Mesenchymal stem cell (in vitro differentiated cells and primary cell): Measurements from ENCODE around the gene RNF212. TPM values are rescaled to one million over a fixed set of nuclear protein-coding genes. Genes with fewer than 3 reads are reported as not detected.

Experiments used
- DNase-seq: peaks from one replicate; pipeline ENCODE4 v3.0.0-alpha.2; 2013
- H2AFZ ChIP-seq: one replicate; pipeline ENCODE4 v1.6.1; 2013; ENCODE audit warnings: low read depth, mild to moderate bottlenecking, control low read depth, inconsistent platforms, low read length, moderate library complexity
- H2AK5ac ChIP-seq: 2 replicates; pipeline ENCODE4 v1.6.1; 2013; ENCODE audit warnings: low read length, moderate library complexity, mild to moderate bottlenecking, inconsistent platforms; ENCODE audit not compliant: severe bottlenecking
- H2BK120ac ChIP-seq: one replicate; pipeline ENCODE4 v1.6.1; 2013; ENCODE audit warnings: low read depth, mild to moderate bottlenecking, inconsistent platforms, low read length, moderate library complexity
- H2BK12ac ChIP-seq, 2 experiments: one replicate each; pipeline ENCODE4 v1.6.1; 2013; ENCODE audit warnings: inconsistent platforms in 2 of 2, low read length in 2 of 2, mild to moderate bottlenecking in 2 of 2, moderate library complexity in 2 of 2, control low read depth in 1 of 2
- H2BK15ac ChIP-seq: one replicate; pipeline ENCODE4 v1.6.1; 2013; ENCODE audit warnings: mild to moderate bottlenecking, low read depth, inconsistent platforms; ENCODE audit not compliant: poor library complexity, severe bottlenecking
- H2BK5ac ChIP-seq: 2 replicates; pipeline ENCODE4 v1.6.1; 2013; ENCODE audit warnings: low read depth, mild to moderate bottlenecking, low read length, control low read depth, inconsistent platforms; ENCODE audit not compliant: poor library complexity, severe bottlenecking
- H3K14ac ChIP-seq, 2 experiments: one replicate each; pipeline ENCODE4 v1.6.1; 2013; ENCODE audit warnings: inconsistent platforms in 2 of 2, low read length in 2 of 2, control low read depth in 1 of 2, mild to moderate bottlenecking in 1 of 2, moderate library complexity in 1 of 2
- H3K18ac ChIP-seq, 2 experiments: one replicate each; pipeline ENCODE4 v1.6.1; 2013; ENCODE audit warnings: inconsistent platforms in 2 of 2, low read length in 2 of 2, control low read depth in 1 of 2, low read depth in 1 of 2, mild to moderate bottlenecking in 1 of 2
- H3K23ac ChIP-seq, 2 experiments: one replicate each; pipeline ENCODE4 v1.6.1; 2013; ENCODE audit warnings: inconsistent platforms in 2 of 2, low read length in 2 of 2, mild to moderate bottlenecking in 2 of 2, moderate library complexity in 2 of 2, control low read depth in 1 of 2
- H3K27ac ChIP-seq: 2 replicates; pipeline ENCODE4 v1.5.1; 2013; ENCODE audit warnings: mild to moderate bottlenecking, moderate library complexity, low read length, control low read depth, inconsistent platforms; ENCODE audit not compliant: poor library complexity, severe bottlenecking
- H3K27me3 ChIP-seq, 2 experiments: 2 replicates each; pipeline versions ENCODE4 v1.6.1 to v1.7.0; 2013; ENCODE audit warnings: low read length in 2 of 2, mild to moderate bottlenecking in 2 of 2, moderate library complexity in 2 of 2, control low read depth in 1 of 2, inconsistent platforms in 1 of 2; ENCODE audit not compliant: control insufficient read depth in 1 of 2, insufficient read depth in 1 of 2
- H3K36me3 ChIP-seq, 2 experiments: 2 replicates each; pipeline versions ENCODE4 v1.6.1 to v1.7.0; 2013; ENCODE audit warnings: low read length in 2 of 2, control low read depth in 1 of 2, inconsistent platforms in 1 of 2, low read depth in 1 of 2, mild to moderate bottlenecking in 1 of 2; ENCODE audit not compliant: insufficient read depth in 2 of 2, control insufficient read depth in 1 of 2
- H3K4ac ChIP-seq, 2 experiments: one replicate each; pipeline ENCODE4 v1.6.1; 2013; ENCODE audit warnings: inconsistent platforms in 2 of 2, low read length in 2 of 2, mild to moderate bottlenecking in 2 of 2, moderate library complexity in 2 of 2, control low read depth in 1 of 2, low read depth in 1 of 2
- H3K4me1 ChIP-seq: 2 replicates; pipeline ENCODE4 v1.6.1; 2013; ENCODE audit warnings: low read depth, low read length, control low read depth; ENCODE audit not compliant: control insufficient read depth, insufficient read depth
- H3K4me2 ChIP-seq: 2 replicates; pipeline ENCODE4 v1.6.1; 2013; ENCODE audit warnings: low read length, mild to moderate bottlenecking, inconsistent platforms; ENCODE audit not compliant: poor library complexity, severe bottlenecking
- H3K4me3 ChIP-seq, 2 experiments: 2 replicates each; pipeline versions ENCODE4 v1.5.1 to v1.7.0; 2013; ENCODE audit warnings: low read length in 2 of 2, mild to moderate bottlenecking in 2 of 2, control low read depth in 1 of 2, low read depth in 1 of 2; ENCODE audit not compliant: insufficient read depth in 1 of 2
- H3K79me1 ChIP-seq: replicated peaks from 2 replicates; pipeline ENCODE4 v1.6.1; 2013; ENCODE audit warnings: mild to moderate bottlenecking, control low read depth, low read length, inconsistent platforms; ENCODE audit not compliant: poor library complexity, severe bottlenecking
- H3K9ac ChIP-seq: 2 replicates; pipeline ENCODE4 v1.7.0; 2013; ENCODE audit warnings: mild to moderate bottlenecking, low read length, moderate library complexity
- H3K9me3 ChIP-seq: 2 replicates; pipeline ENCODE4 v1.7.0; 2013; ENCODE audit warnings: mild to moderate bottlenecking, low read length; ENCODE audit not compliant: control insufficient read depth
- H4K8ac ChIP-seq: one replicate; pipeline ENCODE4 v1.6.1; 2013; ENCODE audit warnings: inconsistent platforms, mild to moderate bottlenecking, low read length, moderate library complexity
- H4K91ac ChIP-seq: one replicate; pipeline ENCODE4 v1.6.1; 2013; ENCODE audit warnings: mild to moderate bottlenecking, low read length, inconsistent platforms
- WGBS: methylation state at CpG from one replicate; pipeline ENCODE4 v1.1.7; 2013; ENCODE audit warnings: mixed read lengths; 5-methylcytosine and 5-hydroxymethylcytosine counted together
- polyA plus RNA-seq, 2 experiments: library from polyadenylated mRNA; stranded (reverse); fragments of 200-250 nt; gene quantifications; one replicate each; pipeline ENCODE4 v1.2.3, GENCODE V29; 2013

Gene RNF212, protein sequence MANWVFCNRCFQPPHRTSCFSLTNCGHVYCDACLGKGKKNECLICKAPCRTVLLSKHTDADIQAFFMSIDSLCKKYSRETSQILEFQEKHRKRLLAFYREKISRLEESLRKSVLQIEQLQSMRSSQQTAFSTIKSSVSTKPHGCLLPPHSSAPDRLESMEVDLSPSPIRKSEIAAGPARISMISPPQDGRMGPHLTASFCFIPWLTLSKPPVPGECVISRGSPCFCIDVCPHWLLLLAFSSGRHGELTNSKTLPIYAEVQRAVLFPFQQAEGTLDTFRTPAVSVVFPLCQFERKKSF
- 2.9 TPM for polyA plus RNA-seq (2013, experiment 1 of 2)
- 3.2 TPM for polyA plus RNA-seq (2013, experiment 2 of 2)

DNA sequence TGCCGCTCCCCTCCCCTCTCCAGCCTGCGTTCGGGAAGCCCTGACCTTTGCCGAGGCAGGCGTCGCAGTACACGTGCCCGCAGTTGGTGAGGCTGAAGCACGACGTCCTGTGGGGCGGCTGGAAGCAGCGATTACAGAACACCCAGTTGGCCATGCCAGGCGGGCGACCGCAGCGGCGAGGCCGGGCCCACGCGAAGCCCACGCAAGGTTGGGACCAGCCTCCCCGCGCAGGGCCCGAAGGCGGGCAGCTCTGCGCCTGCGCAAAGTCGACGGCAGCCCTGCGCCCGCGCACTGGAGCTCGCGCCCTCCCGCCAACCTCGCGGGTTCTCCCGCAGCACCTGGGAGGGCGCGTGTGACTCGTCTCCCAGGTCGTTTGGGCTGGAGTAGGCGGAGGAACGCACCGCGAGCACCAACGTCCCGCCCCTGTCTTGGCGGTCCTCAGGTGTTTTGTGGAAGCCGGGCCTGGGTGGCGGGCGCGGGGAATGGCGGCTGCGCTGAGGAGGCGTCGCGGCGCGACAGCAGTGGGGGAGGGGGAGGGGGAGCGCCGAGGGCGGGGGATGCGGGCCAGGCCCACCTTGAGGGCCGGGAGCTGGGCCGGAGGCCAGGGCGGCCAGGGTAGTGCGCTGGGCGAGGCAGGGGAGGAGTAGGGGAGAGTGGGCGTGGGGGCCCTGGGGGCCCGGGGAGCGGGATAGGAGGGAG, at the start of gene RNF212:
Gene RNF212 (minus strand): TSS at position 254 of the 699 bp plus-strand sequence. CDS start 100 bp downstream, at position 154.
- peak within 1 kb of the TSS; percentile 88 for H4K8ac ChIP-seq
- 15% methylated on average over 59 of the region's 72 CpGs for WGBS
- peaks cover 0 to 2% of the 10 kb centered on the region in 2 experiments for H3K36me3 ChIP-seq
- H2BK15ac ChIP-seq, result peak within 1 kb of the TSS; percentile 20
- H2AFZ ChIP-seq, result peak within 1 kb of the TSS; percentile 43
- peaks cover 28% of the 10 kb centered on the region for H3K4me1 ChIP-seq
- peaks cover 3% of the 10 kb centered on the region for H3K79me1 ChIP-seq
- H2AK5ac ChIP-seq, result no peak within 1 kb of the TSS
- H3K27me3 ChIP-seq, result peaks cover 12 to 13% of the 10 kb centered on the region in 2 experiments
- H2BK5ac ChIP-seq, result no peak within 1 kb of the TSS
- no peak for DNase-seq
- peak within 1 kb of the TSS; percentile 84 for H4K91ac ChIP-seq
- H2BK12ac ChIP-seq, result no peak within 1 kb of the TSS
- no peaks in the 10 kb centered on the region for H3K9me3 ChIP-seq
- H3K18ac ChIP-seq, result peak within 1 kb of the TSS; percentile 63 to 75
- peak within 1 kb of the TSS in 1 of 2 experiments; percentile 57 for H3K14ac ChIP-seq
- peak within 1 kb of the TSS; percentile 61 for H3K4me2 ChIP-seq
- peak within 1 kb of the TSS; percentile 46 for H3K9ac ChIP-seq
- peak within 1 kb of the TSS; percentile 55 to 70 for H3K4me3 ChIP-seq
- H2BK120ac ChIP-seq, result no peak within 1 kb of the TSS
- H3K4ac ChIP-seq, result peak within 1 kb of the TSS in 1 of 2 experiments; percentile 47
- H3K23ac ChIP-seq, result peak within 1 kb of the TSS in 1 of 2 experiments; percentile 86
- no peak within 1 kb of the TSS for H3K27ac ChIP-seq

DNA sequence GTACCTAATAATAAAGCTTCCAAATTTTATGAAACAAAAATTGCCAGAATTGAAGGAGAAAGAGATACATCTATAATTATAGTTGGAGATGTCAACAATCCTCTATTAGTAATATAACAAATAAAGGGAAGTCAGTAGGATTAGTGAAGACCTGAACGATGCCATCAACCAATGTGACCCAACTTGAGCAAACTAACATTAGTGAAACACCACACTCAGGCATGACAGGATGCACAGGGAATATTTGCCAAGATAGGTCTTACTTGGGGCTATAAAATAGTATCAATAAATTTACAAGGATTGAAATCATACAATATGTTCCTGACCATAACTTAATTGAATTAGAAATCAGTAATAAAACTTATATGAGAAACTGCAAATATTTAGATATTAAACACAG, 47.0 kb upstream of the RNF212 start:
- H2BK15ac ChIP-seq, result no peak overlapping the region
- no peak overlapping the region for H2BK12ac ChIP-seq
- H3K36me3 ChIP-seq, result peaks cover 0 to 9% of the 10 kb centered on the region in 2 experiments
- H3K9me3 ChIP-seq, result peaks cover 27% of the 10 kb centered on the region
- H3K18ac ChIP-seq, result no peak overlapping the region
- no peak for DNase-seq
- no peak overlapping the region for H3K9ac ChIP-seq
- no peak overlapping the region for H3K4ac ChIP-seq
- no peak overlapping the region for H3K4me3 ChIP-seq
- H4K8ac ChIP-seq, result no peak overlapping the region
- no peaks in the 10 kb centered on the region for H3K4me1 ChIP-seq
- H3K14ac ChIP-seq, result no peak overlapping the region
- H2AFZ ChIP-seq, result no peak overlapping the region
- H2BK5ac ChIP-seq, result no peak overlapping the region
- peaks cover 0 to 14% of the 10 kb centered on the region in 2 experiments for H3K27me3 ChIP-seq
- no CpG with 5 or more reads among the region's 1 CpG for WGBS
- H3K27ac ChIP-seq, result no peak overlapping the region
- no peak overlapping the region for H2BK120ac ChIP-seq
- no peak overlapping the region for H3K4me2 ChIP-seq
- H3K79me1 ChIP-seq, result peaks cover under 1% of the 10 kb centered on the region
- no peak overlapping the region for H3K23ac ChIP-seq
- no peak overlapping the region for H4K91ac ChIP-seq
- H2AK5ac ChIP-seq, result no peak overlapping the region

DNA sequence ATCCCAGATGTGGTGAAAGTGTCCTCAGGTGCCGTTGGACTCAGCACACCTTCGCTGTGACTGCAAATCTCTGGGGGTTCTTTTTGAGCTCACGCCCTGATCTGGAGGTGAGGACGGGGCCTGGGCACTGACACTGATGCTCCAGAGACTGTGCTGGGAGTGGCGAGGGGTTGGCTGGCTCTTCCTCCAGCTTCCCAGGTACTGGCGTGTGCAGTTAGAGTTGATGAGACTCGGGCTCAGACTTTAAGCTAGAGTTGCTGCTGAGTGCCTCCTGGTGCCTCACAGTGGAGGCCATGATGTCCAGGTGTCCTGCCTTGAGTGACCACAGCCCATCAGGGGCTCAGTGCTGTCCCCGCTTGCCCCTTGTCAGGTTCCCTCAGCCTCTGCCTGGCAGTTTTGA, 42.7 kb upstream of the RNF212 start:
- no peak overlapping the region for H2BK5ac ChIP-seq
- no peak overlapping the region for H3K4ac ChIP-seq
- no peak overlapping the region for H4K91ac ChIP-seq
- H3K27me3 ChIP-seq, result peaks cover 2 to 28% of the 10 kb centered on the region in 2 experiments
- WGBS, result 79% methylated on average over 8 of the region's 8 CpGs
- no peak overlapping the region for H3K27ac ChIP-seq
- H2BK120ac ChIP-seq, result no peak overlapping the region
- H3K79me1 ChIP-seq, result no peaks in the 10 kb centered on the region
- H3K4me2 ChIP-seq, result no peak overlapping the region
- H3K18ac ChIP-seq, result no peak overlapping the region
- no peak overlapping the region for H3K4me3 ChIP-seq
- no peak overlapping the region for H2BK12ac ChIP-seq
- peaks cover 0 to 9% of the 10 kb centered on the region in 2 experiments for H3K36me3 ChIP-seq
- peaks cover 27% of the 10 kb centered on the region for H3K9me3 ChIP-seq
- no peak overlapping the region for H2AK5ac ChIP-seq
- no peaks in the 10 kb centered on the region for H3K4me1 ChIP-seq
- H2BK15ac ChIP-seq, result no peak overlapping the region
- H3K23ac ChIP-seq, result no peak overlapping the region
- no peak overlapping the region for H4K8ac ChIP-seq
- H3K9ac ChIP-seq, result no peak overlapping the region
- H3K14ac ChIP-seq, result no peak overlapping the region
- DNase-seq, result peak; percentile 6
- peak overlapping the region; percentile 23 for H2AFZ ChIP-seq

DNA sequence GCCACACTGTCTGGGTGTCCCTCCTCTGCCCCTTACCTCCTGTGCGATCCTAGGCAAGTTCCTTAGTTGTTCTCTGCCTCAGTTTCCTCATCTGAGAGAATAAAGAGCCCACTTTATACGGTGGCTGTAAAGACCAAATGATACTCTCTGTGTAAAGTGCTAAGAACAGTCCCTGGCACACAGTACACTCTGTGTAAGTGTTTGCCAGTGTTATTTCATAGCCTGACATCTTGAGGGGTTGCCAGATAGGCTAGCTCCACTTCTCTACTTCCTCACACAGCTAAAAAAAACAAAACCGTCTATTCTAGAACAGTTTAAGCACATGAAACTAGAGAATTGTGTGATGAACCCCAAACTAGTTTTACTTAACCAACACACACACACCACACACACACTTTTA, 42.0 kb upstream of the RNF212 start:
- no peak overlapping the region for H3K27ac ChIP-seq
- H3K18ac ChIP-seq, result no peak overlapping the region
- H2BK5ac ChIP-seq, result no peak overlapping the region
- no peak overlapping the region for H2BK15ac ChIP-seq
- WGBS, result 85% methylated on average over 3 of the region's 3 CpGs
- H2BK12ac ChIP-seq, result no peak overlapping the region
- no peaks in the 10 kb centered on the region for H3K79me1 ChIP-seq
- H3K4me1 ChIP-seq, result no peaks in the 10 kb centered on the region
- no peak overlapping the region for H2AK5ac ChIP-seq
- H3K9me3 ChIP-seq, result peaks cover 32% of the 10 kb centered on the region
- no peak overlapping the region for H3K9ac ChIP-seq
- H3K23ac ChIP-seq, result no peak overlapping the region
- H3K4me3 ChIP-seq, result no peak overlapping the region
- H2BK120ac ChIP-seq, result no peak overlapping the region
- H3K14ac ChIP-seq, result no peak overlapping the region
- H3K36me3 ChIP-seq, result peaks cover 0 to 11% of the 10 kb centered on the region in 2 experiments
- H4K8ac ChIP-seq, result no peak overlapping the region
- no peak overlapping the region for H4K91ac ChIP-seq
- no peak overlapping the region for H2AFZ ChIP-seq
- no peak for DNase-seq
- no peak overlapping the region for H3K4ac ChIP-seq
- H3K27me3 ChIP-seq, result peaks cover 6 to 34% of the 10 kb centered on the region in 2 experiments
- no peak overlapping the region for H3K4me2 ChIP-seq
